GM18520 (cell line): ENCODE data around the gene GDPD3.
"Not testable (repeated sequence)": the region's sequence is repeated elsewhere in the genome, so short reads cannot be mapped to it uniquely, and the experiment has no call there.

Experiments used
- ATAC-seq: cut with Tn5 transposase; IDR thresholded peaks from one replicate; pipeline ENCODE4 v1.9.1; 2021; ENCODE audit not compliant: unreplicated experiment

Gene GDPD3

GRCh38 chr16:30125690-30126089, 12.4 kb upstream of the GDPD3 start:
- ATAC-seq: not testable (repeated sequence)

- no peak for ATAC-seq
Observed at GRCh38 chr16:30124985-30125379, 11.6 kb upstream of the GDPD3 start.

GRCh38 chr16:30122604-30123160, 9.3 kb upstream of the GDPD3 start:
- ATAC-seq: no peak

GRCh38 chr16:30121741-30122571, 8.6 kb upstream of the GDPD3 start:
- ATAC-seq: no peak

- ATAC-seq: no peak
Observed at GRCh38 chr16:30120340-30121105, 7.2 kb upstream of the GDPD3 start.

GRCh38 chr16:30119428-30119827, 6.1 kb upstream of the GDPD3 start:
- no peak for ATAC-seq

- no peak for ATAC-seq
Observed at GRCh38 chr16:30117768-30118167, 4.4 kb upstream of the GDPD3 start.

GRCh38 chr16:30116291-30117207, 3.2 kb upstream of the GDPD3 start:
- no peak for ATAC-seq

- no peak for ATAC-seq
Observed at GRCh38 chr16:30115238-30115637, 1.9 kb upstream of the GDPD3 start.

GRCh38 chr16:30114833-30115232, 1.5 kb upstream of the GDPD3 start:
- ATAC-seq: not testable (repeated sequence)

GRCh38 chr16:30114411-30114810, 1.1 kb upstream of the GDPD3 start:
- ATAC-seq: no peak

- no peak for ATAC-seq
Observed at GRCh38 chr16:30113711-30114333, 485 bp upstream of the GDPD3 start.

- ATAC-seq: no peak
Observed at GRCh38 chr16:30112197-30113030, 923 bp downstream of the GDPD3 start.

GRCh38 chr16:30110661-30111060, 2.7 kb downstream of the GDPD3 start:
- ATAC-seq: no peak

- ATAC-seq: no peak
Observed at GRCh38 chr16:30108059-30108850, 5.1 kb downstream of the GDPD3 start.

- no peak for ATAC-seq
Observed at GRCh38 chr16:30104492-30104891, 8.8 kb downstream of the GDPD3 start.

GRCh38 chr16:30104090-30104489, 9.2 kb downstream of the GDPD3 start:
- ATAC-seq: no peak

GRCh38 chr16:30096862-30097563, 16.3 kb downstream of the GDPD3 start:
- ATAC-seq: no peak
